Panc1 (cell line): ENCODE data around the gene B4GALT5. TPM values are rescaled to one million over a fixed set of nuclear protein-coding genes. Genes with fewer than 3 reads are reported as not detected.

Experiments
- ATAC-seq: fragments of 200-7000 bp; cut with Tn5 transposase; 2 replicates; pipeline ENCODE4 v1.9.1; 2020; ENCODE audit warnings: mild to moderate bottlenecking, moderate library complexity
- BruUV-seq: library from RNA; stranded (reverse); fragments of 400-500 nt; replicated peaks from 2 replicates; lab custom pipeline; 2021; lab: Mats Ljungman, UMichigan
- CTCF ChIA-PET: fragments of 300-600 bp; sonication (Branson Sonifier 250); formaldehyde crosslinking; loops from one replicate; lab custom pipeline; 2022; ENCODE audit warnings: antibody characterized with exemption; lab: Charles Lee
- POLR2A ChIA-PET: fragments of 300-600 bp; sonication (Branson Sonifier 250); formaldehyde crosslinking; loops from one replicate; lab custom pipeline; 2022; ENCODE audit warnings: antibody characterized with exemption; lab: Charles Lee
- DNase-seq: peaks from one replicate; pipeline ENCODE4 v3.0.0-alpha.2; 2010; ENCODE audit warnings: low read depth, low spot score
- H3K27ac ChIP-seq: 2 replicates; pipeline ENCODE4 v1.5.1; 2011; ENCODE audit warnings: mild to moderate bottlenecking, low read length, inconsistent platforms
- H3K27me3 ChIP-seq: fragments of 200-500 bp; sonication (Bioruptor generic); 2 replicates; pipeline ENCODE4 v1.6.0; 2014; ENCODE audit warnings: low read length, inconsistent platforms; ENCODE audit not compliant: control insufficient read depth, insufficient read depth
- H3K36me3 ChIP-seq: fragments of 200-500 bp; sonication (Bioruptor generic); 2 replicates; pipeline ENCODE4 v1.5.1; 2014; ENCODE audit warnings: inconsistent platforms, mild to moderate bottlenecking, low read length, moderate library complexity; ENCODE audit not compliant: control insufficient read depth, insufficient read depth
- H3K4me1 ChIP-seq: 2 replicates; pipeline ENCODE4 v1.5.1; 2011; ENCODE audit warnings: inconsistent platforms, mild to moderate bottlenecking, low read length, moderate library complexity; ENCODE audit not compliant: control insufficient read depth, insufficient read depth
- H3K4me3 ChIP-seq, 2 experiments: 2 replicates each; pipeline ENCODE4 v1.5.1; 2011 to 2012; ENCODE audit warnings: low read depth in 2 of 2, low read length in 2 of 2, mild to moderate bottlenecking in 2 of 2, inconsistent platforms in 1 of 2, moderate library complexity in 1 of 2
- H3K9me3 ChIP-seq: fragments of 200-500 bp; sonication (Bioruptor generic); 2 replicates; pipeline ENCODE4 v1.5.1; 2014; ENCODE audit warnings: low read depth, mild to moderate bottlenecking, inconsistent platforms, low read length, moderate library complexity; ENCODE audit not compliant: control insufficient read depth, insufficient read depth
- POLR2AphosphoS5 ChIP-seq: IDR thresholded peaks from 2 replicates; pipeline ENCODE4 v1.6.1; 2012; ENCODE audit warnings: mild to moderate bottlenecking, low read depth, low read length, moderate library complexity
- REST ChIP-seq, 2 experiments: IDR thresholded peaks; 2 replicates each; pipeline ENCODE4 v1.6.1; 2011 to 2012; ENCODE audit warnings: low read depth in 2 of 2, control low read depth in 1 of 2, low read length in 1 of 2, mild to moderate bottlenecking in 1 of 2, moderate library complexity in 1 of 2; ENCODE audit not compliant: insufficient read depth in 1 of 2
- SIN3A ChIP-seq: IDR thresholded peaks from 2 replicates; pipeline ENCODE4 v1.6.1; 2012; ENCODE audit warnings: low read depth, mild to moderate bottlenecking, low read length, moderate library complexity, borderline replicate concordance; ENCODE audit not compliant: insufficient read depth
- TCF7L2 ChIP-seq: IDR thresholded peaks from 2 replicates; pipeline ENCODE4 v1.6.1; 2011; ENCODE audit warnings: mild to moderate bottlenecking, low read depth, low read length, inconsistent platforms
- in situ Hi-C: cut with HindIII; loops from 2 replicates; pipeline ENCODE4 v1.10.0; 2016; ENCODE audit warnings: low sequenced_read_pairs, low pct_unique_long_range_greater_than_20kb
- intact Hi-C: fragments of 100-400 bp; cut with micrococcal nuclease; formaldehyde crosslinking; loops from one replicate; pipeline ENCODE4 v1.10.0; 2022; ENCODE audit not compliant: unreplicated experiment
- total RNA-seq: library from RNA; stranded (reverse); gene quantifications from one replicate; pipeline ENCODE4 v1.2.1, GENCODE V29; 2021; ENCODE audit not compliant: unreplicated experiment
- TF ChIP-seq, protein P1 (sequence below): fragments of 450-650 bp; IDR thresholded peaks from 2 replicates; pipeline ENCODE4 v1.5.1; 2017; ENCODE audit warnings: mild to moderate bottlenecking

B4GALT5 gene
- total RNA-seq, 1 experiment from 2014 or later = 40.0 TPM

DNA sequence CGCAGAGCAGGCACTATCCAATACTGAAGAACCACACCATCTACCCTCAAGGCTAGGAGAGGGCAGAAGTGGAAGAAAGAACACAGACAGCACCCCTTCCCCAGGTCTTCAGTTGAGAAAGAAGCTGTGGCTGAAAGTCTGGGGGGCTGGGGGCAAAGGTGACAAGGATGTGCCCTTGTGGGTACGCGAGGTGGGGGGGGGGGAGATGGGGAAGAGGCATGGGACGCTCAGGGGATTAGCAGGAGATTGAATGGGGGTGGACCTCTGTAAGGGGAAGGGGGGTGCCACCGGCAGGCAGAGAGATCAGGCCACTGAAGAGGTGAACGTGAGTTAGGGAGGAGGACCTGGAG is 1.1 kb downstream of the B4GALT5 start:
- ChIA-PET CTCF (no interaction called here), POLR2A (no interaction called here)
- Histone ChIP-seq H3K9me3 (no peaks in the 10 kb centered on the region), H3K27me3 (no peaks in the 10 kb centered on the region), H3K27ac (peak overlapping the region; percentile 76), H3K4me1 (peaks cover 28% of the 10 kb centered on the region), H3K4me3 (peak overlapping the region; percentile 75), H3K36me3 (peaks cover 7% of the 10 kb centered on the region; the same call in 1 of the 2 replicates)
- ATAC-seq (no peak), DNase-seq (no peak)
- intact Hi-C loops = no loop called here
- no TSS peak for BruUV-seq
- in situ Hi-C loops = no loop called here
- no peak for TF ChIP-seq POLR2AphosphoS5
- no peak for TF ChIP-seq SIN3A
- no peak for TF ChIP-seq REST (IDR thresholded peaks at IDR 0.05; ENCODE audit: insufficient read depth in 1 of 2, low read depth in 2 of 2, low read length in 1 of 2)
- TF ChIP-seq TCF7L2 = no peak
- TF ChIP-seq, protein P1, sequence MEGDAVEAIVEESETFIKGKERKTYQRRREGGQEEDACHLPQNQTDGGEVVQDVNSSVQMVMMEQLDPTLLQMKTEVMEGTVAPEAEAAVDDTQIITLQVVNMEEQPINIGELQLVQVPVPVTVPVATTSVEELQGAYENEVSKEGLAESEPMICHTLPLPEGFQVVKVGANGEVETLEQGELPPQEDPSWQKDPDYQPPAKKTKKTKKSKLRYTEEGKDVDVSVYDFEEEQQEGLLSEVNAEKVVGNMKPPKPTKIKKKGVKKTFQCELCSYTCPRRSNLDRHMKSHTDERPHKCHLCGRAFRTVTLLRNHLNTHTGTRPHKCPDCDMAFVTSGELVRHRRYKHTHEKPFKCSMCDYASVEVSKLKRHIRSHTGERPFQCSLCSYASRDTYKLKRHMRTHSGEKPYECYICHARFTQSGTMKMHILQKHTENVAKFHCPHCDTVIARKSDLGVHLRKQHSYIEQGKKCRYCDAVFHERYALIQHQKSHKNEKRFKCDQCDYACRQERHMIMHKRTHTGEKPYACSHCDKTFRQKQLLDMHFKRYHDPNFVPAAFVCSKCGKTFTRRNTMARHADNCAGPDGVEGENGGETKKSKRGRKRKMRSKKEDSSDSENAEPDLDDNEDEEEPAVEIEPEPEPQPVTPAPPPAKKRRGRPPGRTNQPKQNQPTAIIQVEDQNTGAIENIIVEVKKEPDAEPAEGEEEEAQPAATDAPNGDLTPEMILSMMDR = no peak

DNA sequence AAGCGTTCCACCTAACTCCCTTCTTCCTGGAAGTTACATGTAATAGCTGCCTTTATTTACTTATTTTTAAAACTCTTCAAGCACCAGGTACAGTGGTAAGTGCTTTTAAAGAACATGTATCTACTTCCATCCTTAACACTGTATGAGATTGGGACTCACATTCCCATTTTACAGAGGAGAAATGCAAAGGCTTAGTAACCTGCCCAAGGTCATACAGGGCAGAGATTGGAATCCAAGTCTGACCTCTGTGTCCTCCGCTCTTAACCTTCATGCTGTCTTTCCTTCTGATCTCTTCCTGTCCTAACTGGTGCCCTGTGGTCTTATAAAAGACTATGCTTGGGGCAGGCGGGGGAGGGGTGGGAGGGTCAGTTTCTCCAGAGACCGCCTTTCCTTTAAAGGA is 1.6 kb downstream of the B4GALT5 start:
- H3K9me3 ChIP-seq = no peaks in the 10 kb centered on the region
- in situ Hi-C loops (no loop called here), intact Hi-C loops (no loop called here)
- BruUV-seq = no TSS peak
- no peak for DNase-seq
- H3K4me1 ChIP-seq = peaks cover 31% of the 10 kb centered on the region
- H3K4me3 ChIP-seq = peak overlapping the region; percentile 75
- CTCF ChIA-PET = no interaction called here
- TF ChIP-seq, protein P1 = no peak
- TF ChIP-seq REST (IDR thresholded peaks at IDR 0.05; ENCODE audit: insufficient read depth in 1 of 2, low read depth in 2 of 2, low read length in 1 of 2) = no peak
- TF ChIP-seq SIN3A = no peak
- TF ChIP-seq TCF7L2 = no peak
- TF ChIP-seq POLR2AphosphoS5 = no peak
- POLR2A ChIA-PET = no interaction called here
- peak overlapping the region; percentile 25; the same call in 1 of the 2 replicates for H3K27ac ChIP-seq
- H3K36me3 ChIP-seq = peaks cover 7% of the 10 kb centered on the region; the same call in 1 of the 2 replicates
- H3K27me3 ChIP-seq = no peaks in the 10 kb centered on the region
- ATAC-seq = no peak
